Heart right ventricle (tissue), 16 donors: ENCODE results near the gene PREX1. TPM values are rescaled to one million over a fixed set of nuclear protein-coding genes. Genes with fewer than 3 reads are reported as not detected.

Experiments
- ATAC-seq, 8 donors: fragments of 200-7000 bp; cut with Tn5 transposase; one replicate each; pipeline ENCODE4 v1.9.1; 2020; ENCODE audit warnings: mild to moderate bottlenecking in 8 of 8, moderate library complexity in 8 of 8, moderate number of reproducible peaks in 1 of 8
- DNase-seq, 2 donors: peaks; one replicate each; pipeline ENCODE4 v3.0.0-alpha.2; 2020
- H3K27ac ChIP-seq, 10 donors: fragments of 200-600 bp; sonication (generic) in 2 of 10; one replicate each; pipeline versions ENCODE4 v1.5.0 to v1.8.0; 2020 to 2022; ENCODE audit warnings: mild to moderate bottlenecking in 3 of 10
- H3K27me3 ChIP-seq, 7 donors: fragments of 200-600 bp; one replicate each; pipeline ENCODE4 v1.8.0; 2021 to 2022; ENCODE audit warnings: mild to moderate bottlenecking in 2 of 7
- H3K36me3 ChIP-seq, 9 donors: fragments of 200-600 bp; sonication (generic) in 1 of 9; one replicate each; pipeline versions ENCODE4 v1.5.0 to v1.8.0; 2020 to 2022; ENCODE audit warnings: mild to moderate bottlenecking in 2 of 9
- H3K4me1 ChIP-seq, 9 donors: fragments of 200-600 bp; sonication (generic) in 1 of 9; one replicate each; pipeline versions ENCODE4 v1.5.0 to v1.8.0; 2020 to 2022; ENCODE audit warnings: mild to moderate bottlenecking in 4 of 9
- H3K4me3 ChIP-seq, 10 donors: fragments of 200-600 bp; sonication (generic) in 2 of 10; one replicate each; pipeline versions ENCODE4 v1.5.0 to v1.8.0; 2020 to 2022; ENCODE audit warnings: mild to moderate bottlenecking in 7 of 10, moderate library complexity in 2 of 10
- H3K9me3 ChIP-seq, 11 donors: fragments of 200-600 bp in 10 of 11; sonication (generic) in 2 of 11; one replicate each; pipeline versions ENCODE4 v1.5.0 to v1.8.0; 2013 to 2022; ENCODE audit warnings: mild to moderate bottlenecking in 2 of 11, control low read depth in 1 of 11, moderate library complexity in 1 of 11
- CTCF ChIP-seq, 9 donors: fragments of 200-600 bp; sonication (generic) in 2 of 9; IDR thresholded peaks; one replicate each; pipeline versions ENCODE4 v1.5.0 to v1.8.0; 2021 to 2022; ENCODE audit warnings: antibody characterized with exemption in 9 of 9, mild to moderate bottlenecking in 5 of 9, moderate library complexity in 1 of 9
- WGBS, 2 donors: extraction: QIAGEN DNeasy Blood & Tissue Kit; methylation state at CpG; one replicate each; pipeline ENCODE4 v1.1.7; 2013; ENCODE audit warnings: inconsistent platforms in 1 of 2; 5-methylcytosine and 5-hydroxymethylcytosine counted together
- intact Hi-C, 10 donors: fragments of 100-400 bp; cut with DNase I; formaldehyde crosslinking; loops; one replicate each; pipeline versions ENCODE4 v1.11.1 to v1.14.2; 2022
- polyA plus RNA-seq, 2 donors: library from polyadenylated mRNA; stranded (reverse); fragments of 200-250 nt; gene quantifications; one replicate each; pipeline ENCODE4 v1.2.3, GENCODE V29; 2013
- total RNA-seq, 10 donors: library from RNA; stranded (reverse); fragmentation: NEBNext Ultra II Directional in 3 of 10; extraction: Animal tissue kit (Norgen Biotek cat#: 25700) in 3 of 10; gene quantifications; one replicate each; pipeline versions ENCODE4 v1.2.1 to v1.2.4, GENCODE V29; 2021 to 2023
- donor health status: Arrhythmogenic right ventricular cardiomyopathy.
- donor health status: ischemic (EF 13 %, LVEDD 7.1; RV severe dilation, severe dysfunction).
- donor health status: healthy with polysubstance abuse.
- donor health status: DM: no; HTN: yes; CAD: no.
- donor health status: DM: no; HTN: no; CAD: no.
- donor health status: ischemic (EF 25% LVEDD 6.9; RV normal size, moderate dysfunction).
- donor health status: ischemic (EF 25% LVEDD 5.7; RV mildly dilated, moderate dysfunction).
- donor health status: healthy.
- donor health status: DM: yes; HTN: yes; CAD: no.
- donor health status: Ischemic cardiomyopathy.
- donor health status: ischemic (EF 35%, LVEDD 5.7; RV mildly dilated, moderate dysfunction).
- donor health status: nonischemic (EF 11% LVEDD 7.7; RV severe dilation, severe dysfunction).
- donor health status: DM: yes; HTN: yes; CAD: no.
- donor health status: PGD.
- donor health status: ischemic (EF 29% LVEDD 5.4; RV normal size, mild dysfunction).
- donor health status: nonischemic (EF 23%, LVEDD 6.1; RV moderate dilation, normal function).

Gene PREX1
- total and polyA plus RNA-seq, 12 donors, result 4.6 to 23.4 (median 8.8) TPM

- Histone ChIP-seq H3K9me3 (no peaks in the 10 kb centered on the region), H3K4me1 (peaks cover under 1 to 27% (median 14%) of the 10 kb centered on the region in 9 donors), H3K27ac (peak overlapping the region in 8 of 10 donors; percentile 32 to 69 (median 65)), H3K27me3 (no peaks in the 10 kb centered on the region), H3K4me3 (no peak overlapping the region), H3K36me3 (peaks cover 0 to 90% (median 0%) of the 10 kb centered on the region in 9 donors)
- DNase-seq, result peak; percentile 79 to 84
- ATAC-seq, result peak; percentile 84 to 97 (median 93)
- intact Hi-C loops, result loop anchor here in 1 of 10 donors (5.0 kb wide), 1 partner anchor 109 kb away; no protein-coding TSS in a partner anchor
- no peak for TF ChIP-seq CTCF (IDR thresholded peaks at IDR 0.05)
- 36 to 50% methylated on average over 8 of the region's 8 CpGs for WGBS, 2 donors
Observed at GRCh38 chr20:48697845-48698491, 129.8 kb downstream of the PREX1 start.

GRCh38 chr20:48696671-48697070 lies 131.1 kb downstream of the PREX1 start:
- no peak for ATAC-seq

GRCh38 chr20:48695738-48696137 lies 132.1 kb downstream of the PREX1 start:
- Histone ChIP-seq H3K4me3 (no peak overlapping the region), H3K4me1 (peaks cover 0 to 29% (median 9%) of the 10 kb centered on the region in 9 donors), H3K27me3 (no peaks in the 10 kb centered on the region), H3K9me3 (no peaks in the 10 kb centered on the region), H3K27ac (no peak overlapping the region), H3K36me3 (peaks cover 0 to 99% (median 0%) of the 10 kb centered on the region in 9 donors)
- DNase-seq (no peak), ATAC-seq (no peak)
- intact Hi-C loops, result loop anchor here in 1 of 10 donors (5.0 kb wide), 1 partner anchor 112 kb away; no protein-coding TSS in a partner anchor
- TF ChIP-seq CTCF (IDR thresholded peaks at IDR 0.05), result no peak

More at GRCh38 chr20:48696671-48697070, 131.1 kb downstream of the PREX1 start:
- Histone ChIP-seq H3K27ac (no peak overlapping the region), H3K4me1 (peaks cover 0 to 22% (median 9%) of the 10 kb centered on the region in 9 donors), H3K27me3 (no peaks in the 10 kb centered on the region), H3K4me3 (no peak overlapping the region), H3K36me3 (peaks cover 0 to 99% (median 0%) of the 10 kb centered on the region in 9 donors), H3K9me3 (no peaks in the 10 kb centered on the region)
- intact Hi-C loops, result loop anchor here in 1 of 10 donors (5.0 kb wide), 1 partner anchor 111 kb away; no protein-coding TSS in a partner anchor
- no peak for DNase-seq
- WGBS, 2 donors, result 56 to 73% methylated on average over 4 of the region's 4 CpGs
- TF ChIP-seq CTCF (IDR thresholded peaks at IDR 0.05), result no peak

GRCh38 chr20:48695255-48695654 lies 132.5 kb downstream of the PREX1 start:
- Histone ChIP-seq H3K36me3 (peaks cover 0 to 99% (median 0%) of the 10 kb centered on the region in 9 donors), H3K4me3 (no peak overlapping the region), H3K4me1 (peaks cover 0 to 29% (median 9%) of the 10 kb centered on the region in 9 donors), H3K9me3 (no peaks in the 10 kb centered on the region), H3K27me3 (no peaks in the 10 kb centered on the region), H3K27ac (no peak overlapping the region)
- TF ChIP-seq CTCF (IDR thresholded peaks at IDR 0.05), result no peak
- WGBS, 2 donors, result 42 to 43% methylated on average over 2 of the region's 2 CpGs
- ATAC-seq (no peak), DNase-seq (no peak)
- intact Hi-C loops, result loop anchor here in 1 of 10 donors (5.0 kb wide), 1 partner anchor 112 kb away; no protein-coding TSS in a partner anchor
